ENCODE results near the gene KREMEN1. TPM values are rescaled to one million over a fixed set of nuclear protein-coding genes. Genes with fewer than 3 reads are reported as not detected.
A peak's percentile ranks its signal among the peaks of the same experiment; 100 is the strongest.

The KREMEN1 gene
- total and polyA plus RNA-seq, 10 of the 15 experiments (the other 5 are each of a cell fraction or from before 2014, with no cell fraction given): 0.10 to 2.5 (median 0.20) TPM; not detected in 1

DNA sequence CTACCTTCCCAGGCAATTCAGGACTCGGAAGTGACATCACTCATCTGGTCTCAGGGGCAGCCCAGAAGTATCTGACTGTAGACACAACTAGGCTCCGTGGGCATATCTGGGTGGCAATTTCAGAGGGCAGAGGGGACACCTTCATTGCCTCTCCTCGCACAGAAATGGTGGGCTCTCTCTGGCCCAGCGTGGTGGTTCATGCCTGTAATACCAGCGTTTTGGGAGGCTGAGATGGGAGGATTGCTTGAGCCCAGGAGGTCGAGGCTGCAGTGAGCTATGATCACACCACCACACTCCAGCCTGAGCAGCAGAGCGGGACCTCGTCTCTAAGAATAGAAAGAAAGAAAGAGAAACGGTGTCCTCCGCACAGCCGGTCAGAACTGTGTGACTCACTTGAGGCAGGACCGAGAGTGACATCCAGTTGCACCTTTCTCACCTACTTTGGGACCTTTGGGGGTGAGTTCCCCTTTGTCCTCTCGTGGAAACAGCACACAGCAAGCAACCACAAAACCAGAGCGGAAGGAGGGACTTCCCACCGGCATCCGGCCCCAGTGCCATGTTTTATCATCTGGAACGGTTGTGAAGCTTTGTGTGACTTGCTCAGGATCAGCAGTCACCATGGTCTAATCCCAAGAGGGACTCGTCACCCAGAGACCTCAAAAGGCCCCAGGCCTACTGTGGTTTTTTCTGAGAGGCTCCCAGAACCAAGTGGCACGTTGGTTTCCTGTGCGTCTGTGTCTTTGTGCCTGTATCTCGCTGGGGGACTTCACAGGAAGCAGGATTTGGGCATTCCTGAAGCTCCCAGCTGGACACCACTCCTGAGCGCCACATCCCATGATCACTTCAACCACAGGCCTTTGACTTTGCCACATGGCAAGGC lies 94.4 kb downstream of the KREMEN1 start (continued):
- TF ChIP-seq ZBTB4 (CRISPR knock-in tag; IDR thresholded peaks at IDR 0.05) (no peak), PAX8 (IDR thresholded peaks at IDR 0.05) (peak; percentile 68; the same call in 1 of the 2 replicates), NBN (IDR thresholded peaks at IDR 0.05) (peak; percentile 99), KLF5 (IDR thresholded peaks at IDR 0.05; ENCODE audit: partially characterized antibody) (peak; percentile 94), STAT1 (conservative IDR thresholded peaks at IDR 0.05) (peak; percentile 29; the same call in 1 of the 2 replicates), FOXK2 (IDR thresholded peaks at IDR 0.05) (peak; percentile 62), SREBF2 (IDR thresholded peaks at IDR 0.05; ENCODE audit: low read length) (no peak), CHD2 (IDR thresholded peaks at IDR 0.05; ENCODE audit: borderline replicate concordance, low read depth, low read length) (peak; percentile 81; the same call in 1 of the 2 replicates), DPF2 (IDR thresholded peaks at IDR 0.05) (peak; percentile 96), REST (IDR thresholded peaks at IDR 0.05; ENCODE audit: low read depth, low read length) (no peak), PAX5 (IDR thresholded peaks at IDR 0.05; ENCODE audit: borderline replicate concordance, low read depth, low read length) (peak; percentile 98), RELB (IDR thresholded peaks at IDR 0.05; ENCODE audit: low read depth) (peak; percentile 100)
- TF ChIP-seq, protein P1, sequence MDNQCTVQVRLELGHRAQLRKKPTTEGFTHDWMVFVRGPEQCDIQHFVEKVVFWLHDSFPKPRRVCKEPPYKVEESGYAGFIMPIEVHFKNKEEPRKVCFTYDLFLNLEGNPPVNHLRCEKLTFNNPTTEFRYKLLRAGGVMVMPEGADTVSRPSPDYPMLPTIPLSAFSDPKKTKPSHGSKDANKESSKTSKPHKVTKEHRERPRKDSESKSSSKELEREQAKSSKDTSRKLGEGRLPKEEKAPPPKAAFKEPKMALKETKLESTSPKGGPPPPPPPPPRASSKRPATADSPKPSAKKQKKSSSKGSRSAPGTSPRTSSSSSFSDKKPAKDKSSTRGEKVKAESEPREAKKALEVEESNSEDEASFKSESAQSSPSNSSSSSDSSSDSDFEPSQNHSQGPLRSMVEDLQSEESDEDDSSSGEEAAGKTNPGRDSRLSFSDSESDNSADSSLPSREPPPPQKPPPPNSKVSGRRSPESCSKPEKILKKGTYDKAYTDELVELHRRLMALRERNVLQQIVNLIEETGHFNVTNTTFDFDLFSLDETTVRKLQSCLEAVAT (IDR thresholded peaks at IDR 0.05): peak; percentile 98
- TF ChIP-seq, protein P2, sequence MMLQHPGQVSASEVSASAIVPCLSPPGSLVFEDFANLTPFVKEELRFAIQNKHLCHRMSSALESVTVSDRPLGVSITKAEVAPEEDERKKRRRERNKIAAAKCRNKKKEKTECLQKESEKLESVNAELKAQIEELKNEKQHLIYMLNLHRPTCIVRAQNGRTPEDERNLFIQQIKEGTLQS (IDR thresholded peaks at IDR 0.05; ENCODE audit: borderline replicate concordance, extremely low read depth, low read depth, low read length): no peak
- TF ChIP-seq, protein P3, sequence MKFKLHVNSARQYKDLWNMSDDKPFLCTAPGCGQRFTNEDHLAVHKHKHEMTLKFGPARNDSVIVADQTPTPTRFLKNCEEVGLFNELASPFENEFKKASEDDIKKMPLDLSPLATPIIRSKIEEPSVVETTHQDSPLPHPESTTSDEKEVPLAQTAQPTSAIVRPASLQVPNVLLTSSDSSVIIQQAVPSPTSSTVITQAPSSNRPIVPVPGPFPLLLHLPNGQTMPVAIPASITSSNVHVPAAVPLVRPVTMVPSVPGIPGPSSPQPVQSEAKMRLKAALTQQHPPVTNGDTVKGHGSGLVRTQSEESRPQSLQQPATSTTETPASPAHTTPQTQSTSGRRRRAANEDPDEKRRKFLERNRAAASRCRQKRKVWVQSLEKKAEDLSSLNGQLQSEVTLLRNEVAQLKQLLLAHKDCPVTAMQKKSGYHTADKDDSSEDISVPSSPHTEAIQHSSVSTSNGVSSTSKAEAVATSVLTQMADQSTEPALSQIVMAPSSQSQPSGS (IDR thresholded peaks at IDR 0.05; ENCODE audit: low read length): peak; percentile 99
